ENCODE measurements around the gene NEDD4L. TPM values are rescaled to one million over a fixed set of nuclear protein-coding genes. Genes with fewer than 3 reads are reported as not detected.

NEDD4L gene
- total and polyA plus RNA-seq, 10 of the 15 experiments (the other 5 are each of a cell fraction or from before 2014, with no cell fraction given): 7.4 to 24.0 (median 17.7) TPM

- no peak overlapping the region for H3K27ac ChIP-seq (ENCODE audit: control insufficient read depth, insufficient read depth)
- BruUV-seq (replicated peaks): no TSS peak
- H4K20me1 ChIP-seq (ENCODE audit: control insufficient read depth, insufficient read depth): no peaks in the 10 kb centered on the region
- H3K4me3 ChIP-seq: no peak overlapping the region
- H3K9ac ChIP-seq (ENCODE audit: control insufficient read depth, insufficient read depth, low read length): no peak overlapping the region
- DNase-seq (ENCODE audit: low read depth, low spot score) (no peak), ATAC-seq (no peak), FAIRE-seq (no peak)
- no peaks in the 10 kb centered on the region for H3K79me2 ChIP-seq (ENCODE audit: control insufficient read depth, insufficient read depth, low read length)
- ChIA-PET CTCF (no interaction called here), RAD21 (ENCODE audit: unreplicated experiment) (no interaction called here), POLR2A (no interaction called here), SMC1A (ENCODE audit: uncharacterized antibody, unreplicated experiment) (no interaction called here)
- no peaks in the 10 kb centered on the region for H3K27me3 ChIP-seq (replicated peaks in 1 of 2; ENCODE audit: control insufficient read depth in 2 of 2, insufficient read depth in 2 of 2, low read length in 1 of 2)
- in situ Hi-C loops (cut with MboI) (no loop called here), intact Hi-C loops (cut with micrococcal nuclease; ENCODE audit: unreplicated experiment) (no loop called here)
- 85% methylated on average over 14 of the region's 14 CpGs for WGBS (ENCODE audit: insufficient coverage, insufficient replicate concordance, low lambda C conversion rate, missing lambda C conversion rate)
- H3K9me3 ChIP-seq (replicated peaks; ENCODE audit: control insufficient read depth, insufficient read depth, low read length): no peaks in the 10 kb centered on the region
- no peak overlapping the region for H2AFZ ChIP-seq (ENCODE audit: control insufficient read depth, low read depth, low read length)
- no peaks in the 10 kb centered on the region for H3K4me1 ChIP-seq (ENCODE audit: control insufficient read depth, insufficient read depth, low read length)
- TF ChIP-seq POU2F2 (IDR thresholded peaks at IDR 0.05; ENCODE audit: borderline replicate concordance, low read depth, low read length): no peak
- no peak for TF ChIP-seq IKZF1 (conservative IDR thresholded peaks at IDR 0.05)
- no peak for TF ChIP-seq NBN (IDR thresholded peaks at IDR 0.05)
- no peak for TF ChIP-seq ATF2 (IDR thresholded peaks at IDR 0.05; ENCODE audit: low read length)
- H3K36me3 ChIP-seq (ENCODE audit: control insufficient read depth in 2 of 2, insufficient read depth in 2 of 2, low read length in 1 of 2): peaks cover 0 to 9% of the 10 kb centered on the region in 2 experiments; a peak in 2 of 4 replicates
- H3K4me2 ChIP-seq (ENCODE audit: control insufficient read depth, insufficient read depth): no peak overlapping the region
These were observed 344.7 kb downstream of the NEDD4L start for GRCh38 chr18:58388736-58389135.

- Histone ChIP-seq H3K79me2 (ENCODE audit: control insufficient read depth, insufficient read depth, low read length) (no peaks in the 10 kb centered on the region), H4K20me1 (ENCODE audit: control insufficient read depth, insufficient read depth) (no peaks in the 10 kb centered on the region), H3K4me1 (ENCODE audit: control insufficient read depth, insufficient read depth, low read length) (no peaks in the 10 kb centered on the region), H3K27me3 (replicated peaks in 1 of 2; ENCODE audit: control insufficient read depth in 2 of 2, insufficient read depth in 2 of 2, low read length in 1 of 2) (no peaks in the 10 kb centered on the region), H3K4me3 (no peak overlapping the region), H2AFZ (ENCODE audit: control insufficient read depth, low read depth, low read length) (no peak overlapping the region), H3K9me3 (replicated peaks; ENCODE audit: control insufficient read depth, insufficient read depth, low read length) (no peaks in the 10 kb centered on the region), H3K9ac (ENCODE audit: control insufficient read depth, insufficient read depth, low read length) (no peak overlapping the region), H3K36me3 (ENCODE audit: control insufficient read depth in 2 of 2, insufficient read depth in 2 of 2, low read length in 1 of 2) (peaks cover 0 to 7% of the 10 kb centered on the region in 2 experiments; a peak in 2 of 4 replicates), H3K27ac (ENCODE audit: control insufficient read depth, insufficient read depth) (no peak overlapping the region), H3K4me2 (ENCODE audit: control insufficient read depth, insufficient read depth) (no peak overlapping the region)
- SMC1A ChIA-PET (ENCODE audit: uncharacterized antibody, unreplicated experiment): no interaction called here
- POLR2A ChIA-PET: no interaction called here
- 68% methylated on average over 2 of the region's 2 CpGs for WGBS (ENCODE audit: insufficient coverage, insufficient replicate concordance, low lambda C conversion rate, missing lambda C conversion rate)
- no peak for FAIRE-seq
- CTCF ChIA-PET: interaction anchor here (0.7 kb wide), 1 partner anchor 200 kb away, joined by 3 read pairs; no protein-coding TSS in a partner anchor
- no TSS peak for BruUV-seq (replicated peaks)
- intact Hi-C loops (cut with micrococcal nuclease; ENCODE audit: unreplicated experiment): no loop called here
- no peak for DNase-seq (ENCODE audit: low read depth, low spot score)
- RAD21 ChIA-PET (ENCODE audit: unreplicated experiment): no interaction called here
- no peak for ATAC-seq
- in situ Hi-C loops (cut with MboI): no loop called here
- TF ChIP-seq PML (IDR thresholded peaks at IDR 0.05; ENCODE audit: low read length): no peak
- no peak for TF ChIP-seq BHLHE40 (IDR thresholded peaks at IDR 0.05; ENCODE audit: borderline replicate concordance in 1 of 2, low read depth in 2 of 2, low read length in 1 of 2)
- TF ChIP-seq RAD21 (IDR thresholded peaks at IDR 0.05; ENCODE audit: insufficient read depth, low read depth, low read length): no peak
- TF ChIP-seq SIN3A (IDR thresholded peaks at IDR 0.05; ENCODE audit: low read depth, low read length): no peak
- no peak for TF ChIP-seq EED (IDR thresholded peaks at IDR 0.05; ENCODE audit: low read depth)
- no peak for TF ChIP-seq RCOR1 (conservative IDR thresholded peaks at IDR 0.05; ENCODE audit: low read depth, low read length)
- TF ChIP-seq PKNOX1 (IDR thresholded peaks at IDR 0.05): no peak
These were observed 345.7 kb downstream of the NEDD4L start for GRCh38 chr18:58389745-58390144.
